Common myeloid progenitor, CD34-positive (primary cell): ENCODE results near the gene PTPN14.

ENCODE experiments used
- CTCF ChIA-PET: fragments of 350-600 bp; sonication (Branson Sonifier 250); formaldehyde crosslinking; loops from one replicate; lab custom pipeline; 2021; ENCODE audit warnings: antibody characterized with exemption; lab: Charles Lee
- POLR2A ChIA-PET: fragments of 350-600 bp; sonication (Branson Sonifier 250); formaldehyde crosslinking; loops from one replicate; lab custom pipeline; 2021; ENCODE audit warnings: antibody characterized with exemption; lab: Charles Lee
- DNase-seq, 3 donors: peaks; one replicate each; pipeline versions ENCODE4 v3.0.0 to v3.0.0-alpha.2; 2013
- H3K27ac ChIP-seq, 2 experiments: 1 replicate in 1 of 2; 2 replicates in 1 of 2; pipeline ENCODE4 v1.7.0; 2013; ENCODE audit warnings: inconsistent platforms in 2 of 2, low read length in 2 of 2, mild to moderate bottlenecking in 2 of 2, low read depth in 1 of 2, moderate library complexity in 1 of 2; ENCODE audit not compliant: severe bottlenecking in 2 of 2, insufficient read depth in 1 of 2, poor library complexity in 1 of 2
- H3K27me3 ChIP-seq, 5 experiments: replicated peaks in 2 of 5; 1 replicate in 3 of 5; 2 replicates in 2 of 5; pipeline versions ENCODE4 v1.6.1 to v1.7.0; 2013; ENCODE audit warnings: low read length in 4 of 5, mild to moderate bottlenecking in 2 of 5, moderate library complexity in 2 of 5, inconsistent platforms in 1 of 5; ENCODE audit not compliant: insufficient read depth in 5 of 5, control insufficient read depth in 4 of 5
- H3K36me3 ChIP-seq, 4 experiments: 1 replicate in 2 of 4; 2 replicates in 2 of 4; pipeline versions ENCODE4 v1.6.1 to v1.7.0; 2013; ENCODE audit warnings: low read length in 3 of 4, control low read depth in 1 of 4, mild to moderate bottlenecking in 1 of 4; ENCODE audit not compliant: control insufficient read depth in 4 of 4, insufficient read depth in 4 of 4
- H3K4me1 ChIP-seq, 4 experiments: 1 replicate in 3 of 4; 2 replicates in 1 of 4; pipeline versions ENCODE4 v1.6.1 to v1.7.1; 2013; ENCODE audit warnings: low read length in 3 of 4, mild to moderate bottlenecking in 3 of 4, control low read depth in 1 of 4, inconsistent platforms in 1 of 4, moderate library complexity in 1 of 4; ENCODE audit not compliant: control insufficient read depth in 4 of 4, insufficient read depth in 4 of 4; ENCODE audit errors: control extremely low read depth in 1 of 4
- H3K4me3 ChIP-seq, 7 experiments: 1 replicate in 4 of 7; 2 replicates in 3 of 7; pipeline versions ENCODE4 v1.5.1 to v1.7.0; 2013; ENCODE audit warnings: mild to moderate bottlenecking in 7 of 7, low read length in 6 of 7, moderate library complexity in 6 of 7, inconsistent platforms in 2 of 7, low read depth in 2 of 7, control low read depth in 1 of 7; ENCODE audit not compliant: insufficient read depth in 4 of 7, control insufficient read depth in 1 of 7; ENCODE audit errors: extremely low read depth in 1 of 7
- H3K9me3 ChIP-seq, 5 experiments: 1 replicate in 4 of 5; 2 replicates in 1 of 5; pipeline versions ENCODE4 v1.6.1 to v1.7.1; 2013; ENCODE audit warnings: low read length in 4 of 5, mild to moderate bottlenecking in 2 of 5, inconsistent platforms in 1 of 5, low read depth in 1 of 5, moderate library complexity in 1 of 5; ENCODE audit not compliant: control insufficient read depth in 4 of 5, insufficient read depth in 2 of 5; ENCODE audit errors: control extremely low read depth in 1 of 5
- WGBS: methylation state at CpG from one replicate; pipeline ENCODE4 v1.1.5; 2013; ENCODE audit not compliant: insufficient coverage; 5-methylcytosine and 5-hydroxymethylcytosine counted together

PTPN14 gene

GRCh38 chr1:214404571-214405213 lies 146.7 kb downstream of the PTPN14 start:
- peak in 2 of 3 donors; percentile 18 to 19 for DNase-seq
- H3K27ac ChIP-seq = no peak overlapping the region
- ChIA-PET POLR2A (no interaction called here), CTCF (interaction anchor here (0.7 to 0.8 kb wide), 2 partner anchors 9 to 49 kb away, joined by 3 read pairs; no protein-coding TSS in a partner anchor)
- no peaks in the 10 kb centered on the region for H3K27me3 ChIP-seq
- H3K9me3 ChIP-seq = peaks cover 0 to 2% (median 0%) of the 10 kb centered on the region in 5 experiments
- no peaks in the 10 kb centered on the region for H3K36me3 ChIP-seq
- H3K4me1 ChIP-seq = peaks cover 0 to 11% (median 7%) of the 10 kb centered on the region in 4 experiments
- 79% methylated on average over 5 of the region's 9 CpGs for WGBS
- no peak overlapping the region for H3K4me3 ChIP-seq

GRCh38 chr1:214404154-214404553 lies 147.2 kb downstream of the PTPN14 start:
- Histone ChIP-seq H3K27ac (no peak overlapping the region), H3K9me3 (peaks cover 0 to 2% (median 0%) of the 10 kb centered on the region in 5 experiments), H3K4me3 (no peak overlapping the region), H3K36me3 (no peaks in the 10 kb centered on the region), H3K27me3 (no peaks in the 10 kb centered on the region), H3K4me1 (peaks cover 0 to 11% (median 7%) of the 10 kb centered on the region in 4 experiments)
- POLR2A ChIA-PET = no interaction called here
- DNase-seq = peak in 2 of 3 donors; percentile 40 to 55
- CTCF ChIA-PET = no interaction called here
- WGBS = 41% methylated on average over 4 of the region's 4 CpGs

- H3K4me1 ChIP-seq = peaks cover 0 to 11% (median 7%) of the 10 kb centered on the region in 4 experiments
- DNase-seq = no peak
- H3K9me3 ChIP-seq = peaks cover 0 to 2% (median 0%) of the 10 kb centered on the region in 5 experiments
- WGBS = 79% methylated on average over 4 of the region's 5 CpGs
- H3K4me3 ChIP-seq = no peak overlapping the region
- no peaks in the 10 kb centered on the region for H3K27me3 ChIP-seq
- POLR2A ChIA-PET = no interaction called here
- no peak overlapping the region for H3K27ac ChIP-seq
- CTCF ChIA-PET = interaction anchor here (1.2 kb wide), 1 partner anchor 19 kb away, joined by 3 read pairs; no protein-coding TSS in a partner anchor
- no peaks in the 10 kb centered on the region for H3K36me3 ChIP-seq
Measured at GRCh38 chr1:214403431-214403830, 148.0 kb downstream of the PTPN14 start.

- Histone ChIP-seq H3K4me1 (peaks cover 0 to 11% (median 7%) of the 10 kb centered on the region in 4 experiments), H3K36me3 (no peaks in the 10 kb centered on the region), H3K4me3 (no peak overlapping the region), H3K27me3 (no peaks in the 10 kb centered on the region), H3K27ac (no peak overlapping the region), H3K9me3 (peaks cover 0 to 2% (median 0%) of the 10 kb centered on the region in 5 experiments)
- peak in 1 of 3 donors; percentile 24 for DNase-seq
- CTCF ChIA-PET = interaction anchor here (1.2 to 1.4 kb wide), 2 partner anchors 20 to 36 kb away, joined by 3 to 5 read pairs; no protein-coding TSS in a partner anchor
- WGBS = 58% methylated on average over 2 of the region's 3 CpGs
- POLR2A ChIA-PET = no interaction called here
Measured at GRCh38 chr1:214402613-214403083, 148.8 kb downstream of the PTPN14 start.

GRCh38 chr1:214401666-214402065 lies 149.7 kb downstream of the PTPN14 start:
- H3K9me3 ChIP-seq = peaks cover 0 to 2% (median 0%) of the 10 kb centered on the region in 5 experiments
- H3K27me3 ChIP-seq = no peaks in the 10 kb centered on the region
- H3K36me3 ChIP-seq = no peaks in the 10 kb centered on the region
- WGBS = 100% methylated on average over 1 of the region's 3 CpGs
- H3K4me3 ChIP-seq = no peak overlapping the region
- POLR2A ChIA-PET = no interaction called here
- peaks cover 0 to 13% (median 7%) of the 10 kb centered on the region in 4 experiments for H3K4me1 ChIP-seq
- DNase-seq = no peak
- no peak overlapping the region for H3K27ac ChIP-seq
- CTCF ChIA-PET = interaction anchor here (1.4 kb wide), 1 partner anchor 37 kb away, joined by 5 read pairs; no protein-coding TSS in a partner anchor

GRCh38 chr1:214400131-214400530 lies 151.3 kb downstream of the PTPN14 start:
- ChIA-PET CTCF (interaction anchor here (0.8 to 1.2 kb wide), 2 partner anchors 184 to 250 kb away, joined by 3 read pairs; no protein-coding TSS in a partner anchor), POLR2A (no interaction called here)
- no CpG with 5 or more reads among the region's 3 CpGs for WGBS
- Histone ChIP-seq H3K27me3 (no peaks in the 10 kb centered on the region), H3K4me3 (no peak overlapping the region), H3K4me1 (peaks cover 0 to 13% (median 7%) of the 10 kb centered on the region in 4 experiments), H3K36me3 (no peaks in the 10 kb centered on the region), H3K9me3 (peaks cover 0 to 2% (median 0%) of the 10 kb centered on the region in 5 experiments), H3K27ac (no peak overlapping the region)
- no peak for DNase-seq

GRCh38 chr1:214398490-214398889 lies 152.9 kb downstream of the PTPN14 start:
- ChIA-PET CTCF (no interaction called here), POLR2A (no interaction called here)
- Histone ChIP-seq H3K9me3 (no peaks in the 10 kb centered on the region), H3K36me3 (no peaks in the 10 kb centered on the region), H3K27ac (no peak overlapping the region), H3K4me3 (no peak overlapping the region), H3K27me3 (no peaks in the 10 kb centered on the region), H3K4me1 (peaks cover 0 to 4% (median 0%) of the 10 kb centered on the region in 4 experiments)
- WGBS = 95% methylated on average over 2 of the region's 6 CpGs
- DNase-seq = no peak
